Loucy (cell line): ENCODE data around the gene DIS3L.

Experiments used
- EZH2phosphoT487 ChIP-seq: fragments of 200-600 bp; IDR thresholded peaks from 2 replicates; pipeline ENCODE4 v1.6.1; 2018; ENCODE audit warnings: antibody characterized with exemption, mild to moderate bottlenecking, moderate library complexity, borderline replicate concordance
- TF ChIP-seq, protein P1 (sequence below): fragments of 200-600 bp; sonication (generic); conservative IDR thresholded peaks from 2 replicates; pipeline ENCODE4 v1.5.1; 2014; ENCODE audit warnings: mild to moderate bottlenecking, antibody characterized with exemption, low read length

DNA sequence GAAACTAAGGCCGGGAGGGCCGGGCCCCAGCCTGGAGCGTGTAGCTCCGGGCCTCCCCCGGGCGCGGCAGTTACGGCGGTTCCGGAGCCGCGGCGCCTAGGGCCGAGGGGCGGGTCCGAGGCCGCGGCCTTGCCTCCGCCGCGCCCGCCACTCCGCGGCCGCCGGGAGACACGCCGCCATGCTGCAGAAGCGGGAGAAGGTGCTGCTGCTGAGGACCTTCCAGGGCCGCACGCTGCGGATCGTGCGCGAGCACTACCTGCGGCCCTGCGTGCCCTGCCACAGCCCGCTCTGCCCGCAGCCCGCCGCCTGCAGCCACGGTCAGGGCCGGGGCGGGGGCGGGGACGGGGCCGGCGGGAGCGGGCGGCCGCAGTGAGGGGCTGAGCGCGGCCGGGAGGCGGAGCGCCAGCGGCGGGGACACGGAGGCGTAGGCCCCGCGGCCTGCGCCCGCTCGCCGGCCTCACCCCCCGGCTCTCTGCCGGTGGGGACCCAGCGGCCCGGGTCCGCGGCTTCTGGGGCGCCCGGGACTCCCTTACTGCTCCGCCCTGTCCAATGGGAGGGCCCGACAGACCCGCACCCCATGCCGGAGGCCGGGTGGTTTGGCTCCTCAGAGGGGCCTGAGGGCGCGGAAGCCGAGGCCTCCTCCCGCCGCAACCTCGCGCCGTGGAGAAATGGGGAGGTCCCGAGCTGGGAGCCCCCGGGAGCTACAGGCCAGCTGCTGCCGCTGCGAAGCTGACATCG lies at the start of gene DIS3L:
- no peak for TF ChIP-seq EZH2phosphoT487
- TF ChIP-seq, protein P1, sequence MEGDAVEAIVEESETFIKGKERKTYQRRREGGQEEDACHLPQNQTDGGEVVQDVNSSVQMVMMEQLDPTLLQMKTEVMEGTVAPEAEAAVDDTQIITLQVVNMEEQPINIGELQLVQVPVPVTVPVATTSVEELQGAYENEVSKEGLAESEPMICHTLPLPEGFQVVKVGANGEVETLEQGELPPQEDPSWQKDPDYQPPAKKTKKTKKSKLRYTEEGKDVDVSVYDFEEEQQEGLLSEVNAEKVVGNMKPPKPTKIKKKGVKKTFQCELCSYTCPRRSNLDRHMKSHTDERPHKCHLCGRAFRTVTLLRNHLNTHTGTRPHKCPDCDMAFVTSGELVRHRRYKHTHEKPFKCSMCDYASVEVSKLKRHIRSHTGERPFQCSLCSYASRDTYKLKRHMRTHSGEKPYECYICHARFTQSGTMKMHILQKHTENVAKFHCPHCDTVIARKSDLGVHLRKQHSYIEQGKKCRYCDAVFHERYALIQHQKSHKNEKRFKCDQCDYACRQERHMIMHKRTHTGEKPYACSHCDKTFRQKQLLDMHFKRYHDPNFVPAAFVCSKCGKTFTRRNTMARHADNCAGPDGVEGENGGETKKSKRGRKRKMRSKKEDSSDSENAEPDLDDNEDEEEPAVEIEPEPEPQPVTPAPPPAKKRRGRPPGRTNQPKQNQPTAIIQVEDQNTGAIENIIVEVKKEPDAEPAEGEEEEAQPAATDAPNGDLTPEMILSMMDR, result no peak
